Neural crest cell (in vitro differentiated cells): ENCODE data around the gene AZGP1. TPM values are rescaled to one million over a fixed set of nuclear protein-coding genes. Genes with fewer than 3 reads are reported as not detected.
A peak's percentile ranks its signal among the peaks of the same experiment; 100 is the strongest.

Source experiments
- DNase-seq: peaks from one replicate; pipeline ENCODE4 v3.0.0; 2021; ENCODE audit warnings: low read depth, mixed read lengths, low spot score
- H3K27ac Mint-ChIP-seq: one replicate; pipeline ENCODE4 v1.8.0; 2021; ENCODE audit warnings: mild to moderate bottlenecking, mixed read lengths; ENCODE audit not compliant: unreplicated experiment
- H3K27me3 Mint-ChIP-seq: 2 replicates; pipeline ENCODE4 v1.8.0; 2021; ENCODE audit warnings: low read depth, mild to moderate bottlenecking, mixed read lengths
- H3K36me3 Mint-ChIP-seq: 2 replicates; pipeline ENCODE4 v1.8.0; 2021; ENCODE audit warnings: low read depth, mild to moderate bottlenecking, mixed read lengths
- H3K4me1 Mint-ChIP-seq: 2 replicates; pipeline ENCODE4 v1.8.0; 2021; ENCODE audit warnings: mixed read lengths
- H3K4me3 Mint-ChIP-seq: one replicate; pipeline ENCODE4 v1.8.0; 2021; ENCODE audit warnings: mild to moderate bottlenecking, mixed read lengths
- H3K9me3 Mint-ChIP-seq: 2 replicates; pipeline ENCODE4 v1.8.0; 2021; ENCODE audit warnings: mixed read lengths
- total RNA-seq: library from RNA; stranded (reverse); gene quantifications from 2 replicates; pipeline ENCODE4 v1.2.1, GENCODE V29; 2021
- TF ChIP-seq, protein P1 (sequence below): fragments of 200-600 bp; sonication (generic); conservative IDR thresholded peaks from 2 replicates; pipeline ENCODE4 v1.5.0; 2021; ENCODE audit warnings: antibody characterized with exemption, mild to moderate bottlenecking

Gene AZGP1
- total RNA-seq, 1 donor from 2014 or later, result not detected

DNA sequence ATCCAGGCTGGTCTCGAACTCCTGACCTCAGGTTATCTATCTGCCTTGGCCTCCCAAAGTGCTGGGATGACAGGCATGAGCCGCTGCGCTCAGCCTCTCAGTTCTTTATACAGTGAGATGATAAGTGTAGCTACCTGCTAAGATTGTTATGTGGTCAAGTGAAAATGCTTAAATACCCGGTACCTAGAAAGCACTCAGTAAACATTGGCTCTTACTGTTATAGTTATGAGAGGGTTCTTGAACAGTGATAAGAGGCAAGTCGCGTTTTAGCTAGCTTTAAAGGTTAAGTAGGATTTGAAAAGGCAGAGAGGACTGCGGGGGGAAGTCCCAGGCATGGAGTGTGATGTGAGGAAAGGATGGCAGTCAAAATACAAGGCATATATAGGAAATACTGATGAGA is 44.1 kb upstream of the AZGP1 start:
- Mint-ChIP-seq H3K27me3 (peaks cover 4% of the 10 kb centered on the region), H3K4me1 (peaks cover 36% of the 10 kb centered on the region), H3K9me3 (no peaks in the 10 kb centered on the region), H3K27ac (no peak overlapping the region), H3K36me3 (peaks cover 7% of the 10 kb centered on the region), H3K4me3 (peak overlapping the region; percentile 10)
- TF ChIP-seq, protein P1, sequence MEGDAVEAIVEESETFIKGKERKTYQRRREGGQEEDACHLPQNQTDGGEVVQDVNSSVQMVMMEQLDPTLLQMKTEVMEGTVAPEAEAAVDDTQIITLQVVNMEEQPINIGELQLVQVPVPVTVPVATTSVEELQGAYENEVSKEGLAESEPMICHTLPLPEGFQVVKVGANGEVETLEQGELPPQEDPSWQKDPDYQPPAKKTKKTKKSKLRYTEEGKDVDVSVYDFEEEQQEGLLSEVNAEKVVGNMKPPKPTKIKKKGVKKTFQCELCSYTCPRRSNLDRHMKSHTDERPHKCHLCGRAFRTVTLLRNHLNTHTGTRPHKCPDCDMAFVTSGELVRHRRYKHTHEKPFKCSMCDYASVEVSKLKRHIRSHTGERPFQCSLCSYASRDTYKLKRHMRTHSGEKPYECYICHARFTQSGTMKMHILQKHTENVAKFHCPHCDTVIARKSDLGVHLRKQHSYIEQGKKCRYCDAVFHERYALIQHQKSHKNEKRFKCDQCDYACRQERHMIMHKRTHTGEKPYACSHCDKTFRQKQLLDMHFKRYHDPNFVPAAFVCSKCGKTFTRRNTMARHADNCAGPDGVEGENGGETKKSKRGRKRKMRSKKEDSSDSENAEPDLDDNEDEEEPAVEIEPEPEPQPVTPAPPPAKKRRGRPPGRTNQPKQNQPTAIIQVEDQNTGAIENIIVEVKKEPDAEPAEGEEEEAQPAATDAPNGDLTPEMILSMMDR, result no peak
- no peak for DNase-seq

DNA sequence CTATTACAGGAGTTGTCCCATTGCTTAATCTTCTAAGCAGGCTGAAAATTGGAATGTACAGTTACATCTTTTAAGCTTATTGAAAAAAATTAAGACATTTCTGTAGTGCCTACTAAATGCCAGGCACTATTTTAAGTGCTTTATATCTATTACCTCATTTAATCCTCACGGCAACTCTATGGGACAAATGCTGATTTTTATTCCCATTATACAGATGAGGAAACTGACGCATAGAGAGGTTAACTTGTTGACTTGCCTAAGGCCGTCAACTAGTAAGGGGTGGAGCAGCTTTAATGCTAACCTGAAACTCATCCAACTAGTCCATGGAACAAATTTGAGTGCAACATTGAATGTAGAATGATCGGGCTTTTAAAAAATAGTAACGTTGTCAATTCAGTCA is 42.0 kb upstream of the AZGP1 start:
- no peak overlapping the region for H3K27ac Mint-ChIP-seq
- no peak for DNase-seq
- H3K4me3 Mint-ChIP-seq, result peak overlapping the region; percentile 74
- peaks cover 4% of the 10 kb centered on the region for H3K27me3 Mint-ChIP-seq
- H3K4me1 Mint-ChIP-seq, result peaks cover 37% of the 10 kb centered on the region
- peaks cover 2% of the 10 kb centered on the region for H3K36me3 Mint-ChIP-seq
- no peaks in the 10 kb centered on the region for H3K9me3 Mint-ChIP-seq
- TF ChIP-seq, protein P1, result no peak

DNA sequence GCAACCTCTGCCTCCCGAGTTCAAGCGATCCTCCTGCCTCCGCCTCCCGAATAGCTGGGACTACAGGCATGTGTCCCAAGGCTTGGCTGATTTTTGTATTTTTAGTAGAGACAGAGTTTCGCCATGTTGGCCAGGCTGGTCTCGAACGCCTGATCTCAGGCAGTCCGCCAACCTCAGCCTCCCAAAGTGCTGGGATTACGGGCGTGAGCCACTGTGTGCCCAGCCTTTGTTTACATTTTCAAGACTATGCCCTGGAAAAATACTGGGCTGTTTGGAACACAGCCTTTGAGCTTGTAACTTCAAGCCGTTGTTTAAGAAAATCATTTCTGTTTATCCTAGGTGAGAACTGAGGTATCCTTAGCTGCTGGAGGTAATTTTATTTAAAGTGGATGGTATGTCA is 41.5 kb upstream of the AZGP1 start:
- Mint-ChIP-seq H3K27me3 (peaks cover 4% of the 10 kb centered on the region), H3K36me3 (no peaks in the 10 kb centered on the region), H3K9me3 (no peaks in the 10 kb centered on the region), H3K4me3 (peak overlapping the region; percentile 74), H3K4me1 (peaks cover 37% of the 10 kb centered on the region), H3K27ac (no peak overlapping the region)
- TF ChIP-seq, protein P1, result no peak
- DNase-seq, result no peak

DNA sequence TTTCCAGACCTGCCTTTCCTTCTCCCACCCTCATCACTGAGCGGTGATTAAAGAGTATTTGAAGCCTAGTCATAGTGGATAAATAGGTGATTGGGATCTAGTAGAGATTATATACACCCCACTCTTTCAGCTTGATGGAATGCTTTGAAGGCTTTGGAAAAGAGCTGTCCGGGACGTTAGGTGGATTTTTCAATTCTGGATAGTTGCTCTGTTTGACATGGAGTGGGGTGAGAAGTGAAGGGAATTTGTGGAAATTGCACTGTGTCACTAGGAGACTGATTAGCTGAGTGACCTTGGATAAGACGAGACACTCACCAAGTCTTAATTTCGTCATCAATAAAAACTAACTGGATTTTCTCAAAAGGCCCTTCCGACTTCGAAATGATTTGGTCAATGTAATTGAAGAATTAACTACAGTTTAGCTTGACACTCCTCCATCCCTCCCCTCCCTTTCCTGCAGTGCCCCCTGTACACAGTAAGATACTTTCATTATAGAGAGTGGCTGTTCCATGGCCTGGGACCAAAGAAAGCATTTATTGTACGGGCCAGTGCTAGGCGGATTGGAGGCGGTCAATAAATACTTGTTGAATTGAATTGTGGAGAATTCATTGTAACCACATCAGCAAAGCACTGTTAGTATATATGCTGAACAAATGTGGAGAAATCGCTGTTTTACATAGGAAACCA is 40.5 kb upstream of the AZGP1 start:
- H3K4me3 Mint-ChIP-seq, result peak overlapping the region; percentile 95
- peaks cover 11% of the 10 kb centered on the region for H3K27me3 Mint-ChIP-seq

DNA sequence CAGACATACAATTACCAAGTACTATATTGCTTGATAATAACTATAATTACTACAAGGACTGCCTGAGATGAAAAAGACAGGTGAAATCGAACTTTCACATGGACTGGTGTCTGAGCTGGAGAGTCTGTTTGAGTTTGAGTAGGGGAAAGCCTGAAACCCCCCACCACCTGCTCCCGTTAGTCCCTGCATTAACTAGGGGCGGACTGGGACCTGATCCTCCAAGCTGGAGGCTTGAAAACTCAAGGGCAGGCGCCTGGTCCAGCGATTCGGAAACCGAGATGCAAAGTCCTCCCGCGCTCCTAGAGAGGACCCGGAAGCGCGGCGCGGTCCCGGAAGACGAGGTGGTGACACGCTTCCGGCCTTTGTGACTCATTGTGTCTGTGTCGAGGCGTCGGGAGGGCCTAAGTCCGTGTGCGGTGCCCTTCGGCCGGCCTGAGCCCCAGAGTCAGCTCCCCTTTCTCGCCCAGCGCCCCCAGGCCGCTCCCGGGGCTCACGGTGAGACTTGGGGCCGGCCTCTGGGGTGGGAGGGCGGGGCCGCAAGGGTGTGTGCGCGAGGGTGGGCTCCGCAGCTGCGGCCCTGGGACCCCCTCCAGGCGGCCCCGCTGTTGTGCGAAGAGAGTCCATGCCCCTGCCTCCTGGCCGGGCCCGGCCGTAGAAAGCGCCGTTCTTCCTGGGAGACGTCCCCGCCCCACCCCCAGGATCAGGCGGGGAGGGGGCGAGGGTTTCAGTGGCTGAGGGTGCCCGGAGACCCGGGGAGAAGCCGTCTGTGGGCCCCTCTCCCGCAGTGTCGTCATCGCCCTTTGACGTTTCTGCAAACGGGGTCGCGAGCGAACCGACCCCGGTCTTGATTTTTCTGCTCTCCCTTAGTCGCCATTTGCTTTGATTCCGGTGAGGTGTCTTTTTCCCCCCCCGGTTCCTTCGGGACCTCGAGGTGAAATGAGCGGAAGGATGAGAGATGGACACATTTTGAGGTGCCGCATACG is 39.7 kb upstream of the AZGP1 start, which contains the start of gene ZKSCAN1:
Gene ZKSCAN1 (plus strand): TSS at position 365 of the 983 bp plus-strand sequence. CDS start 7,911 bp downstream, outside the sequence.
- H3K36me3 Mint-ChIP-seq, result no peaks in the 10 kb centered on the region
- TF ChIP-seq, protein P1, result no peak
- peaks cover 18% of the 10 kb centered on the region for H3K27me3 Mint-ChIP-seq
- H3K9me3 Mint-ChIP-seq, result no peaks in the 10 kb centered on the region
- peak; percentile 75 for DNase-seq
- H3K4me1 Mint-ChIP-seq, result peaks cover 37% of the 10 kb centered on the region
- H3K4me3 Mint-ChIP-seq, result peak within 1 kb of the TSS; percentile 95
- H3K27ac Mint-ChIP-seq, result peak within 1 kb of the TSS; percentile 98

More for the DNA sequence above, 40.5 kb upstream of the AZGP1 start:
- no peaks in the 10 kb centered on the region for H3K36me3 Mint-ChIP-seq
- TF ChIP-seq, protein P1, result no peak
- peak overlapping the region; percentile 91 for H3K27ac Mint-ChIP-seq
- H3K9me3 Mint-ChIP-seq, result no peaks in the 10 kb centered on the region
- DNase-seq, result peak; percentile 20
- peaks cover 37% of the 10 kb centered on the region for H3K4me1 Mint-ChIP-seq
